ENCODE data around the gene MCOLN1. TPM values are rescaled to one million over a fixed set of nuclear protein-coding genes. Genes with fewer than 3 reads are reported as not detected.

The MCOLN1 gene
- total RNA-seq, 1 experiment from 2014 or later, result 10.2 TPM

DNA sequence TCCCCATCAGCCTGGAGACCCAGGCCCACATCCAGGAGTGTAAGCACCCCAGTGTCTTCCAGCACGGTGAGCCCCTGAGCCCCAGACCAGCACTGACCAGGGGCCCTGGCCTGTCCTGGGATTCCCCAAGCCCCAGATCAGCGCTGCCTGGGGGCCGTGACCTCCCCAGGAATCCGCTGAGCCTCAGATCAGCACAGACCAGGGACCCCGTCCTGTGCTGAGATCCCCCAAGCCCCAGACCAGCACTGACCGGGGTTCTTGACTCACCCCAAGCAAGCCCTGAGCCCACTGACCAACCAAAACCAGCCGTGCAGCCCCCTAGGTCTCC is 5.7 kb downstream of the MCOLN1 start:
- no TSS peak for BruUV-seq (replicated peaks)
- no peaks in the 10 kb centered on the region for H3K9me2 ChIP-seq (replicated peaks; ENCODE audit: low read length)
- no peak for ATAC-seq
- DNase-seq, result no peak
- H3K9me3 ChIP-seq (ENCODE audit: low read length), result no peaks in the 10 kb centered on the region
- H3K4me2 ChIP-seq (ENCODE audit: low read length), result no peak overlapping the region
- H4K20me1 ChIP-seq (ENCODE audit: low read length), result no peaks in the 10 kb centered on the region
- H3K27ac ChIP-seq (ENCODE audit: low read length), result no peak overlapping the region
- POLR2A ChIA-PET (ENCODE audit: unreplicated experiment), result no interaction called here
- H3K36me3 ChIP-seq (ENCODE audit: low read depth, low read length), result no peaks in the 10 kb centered on the region; the same call in 1 of the 2 replicates
- TF ChIP-seq, protein P1, sequence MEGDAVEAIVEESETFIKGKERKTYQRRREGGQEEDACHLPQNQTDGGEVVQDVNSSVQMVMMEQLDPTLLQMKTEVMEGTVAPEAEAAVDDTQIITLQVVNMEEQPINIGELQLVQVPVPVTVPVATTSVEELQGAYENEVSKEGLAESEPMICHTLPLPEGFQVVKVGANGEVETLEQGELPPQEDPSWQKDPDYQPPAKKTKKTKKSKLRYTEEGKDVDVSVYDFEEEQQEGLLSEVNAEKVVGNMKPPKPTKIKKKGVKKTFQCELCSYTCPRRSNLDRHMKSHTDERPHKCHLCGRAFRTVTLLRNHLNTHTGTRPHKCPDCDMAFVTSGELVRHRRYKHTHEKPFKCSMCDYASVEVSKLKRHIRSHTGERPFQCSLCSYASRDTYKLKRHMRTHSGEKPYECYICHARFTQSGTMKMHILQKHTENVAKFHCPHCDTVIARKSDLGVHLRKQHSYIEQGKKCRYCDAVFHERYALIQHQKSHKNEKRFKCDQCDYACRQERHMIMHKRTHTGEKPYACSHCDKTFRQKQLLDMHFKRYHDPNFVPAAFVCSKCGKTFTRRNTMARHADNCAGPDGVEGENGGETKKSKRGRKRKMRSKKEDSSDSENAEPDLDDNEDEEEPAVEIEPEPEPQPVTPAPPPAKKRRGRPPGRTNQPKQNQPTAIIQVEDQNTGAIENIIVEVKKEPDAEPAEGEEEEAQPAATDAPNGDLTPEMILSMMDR (conservative IDR thresholded peaks at IDR 0.05; ENCODE audit: low read depth, low read length), result no peak
- TF ChIP-seq EZH2phosphoT487 (IDR thresholded peaks at IDR 0.05; ENCODE audit: borderline replicate concordance, low read length) (no peak), EZH2 (IDR thresholded peaks at IDR 0.05; ENCODE audit: low read length, unreplicated experiment) (no peak)
- peaks cover 9% of the 10 kb centered on the region; the same call in 1 of the 2 replicates for H3K79me2 ChIP-seq (ENCODE audit: low read length)
- CTCF ChIA-PET, result no interaction called here
- H3K27me3 ChIP-seq (ENCODE audit: low read length), result no peaks in the 10 kb centered on the region
- H3K9ac ChIP-seq (ENCODE audit: low read length), result no peak overlapping the region
- H3F3A ChIP-seq (ENCODE audit: low read length, unreplicated experiment), result no peaks in the 10 kb centered on the region
- intact Hi-C loops (cut with micrococcal nuclease), result no loop called here
- H3K4me3 ChIP-seq (ENCODE audit: low read length), result no peak overlapping the region
- H3K4me1 ChIP-seq (ENCODE audit: insufficient read depth, low read length), result peaks cover 6% of the 10 kb centered on the region
- H2AFZ ChIP-seq (ENCODE audit: low read length), result no peak overlapping the region

DNA sequence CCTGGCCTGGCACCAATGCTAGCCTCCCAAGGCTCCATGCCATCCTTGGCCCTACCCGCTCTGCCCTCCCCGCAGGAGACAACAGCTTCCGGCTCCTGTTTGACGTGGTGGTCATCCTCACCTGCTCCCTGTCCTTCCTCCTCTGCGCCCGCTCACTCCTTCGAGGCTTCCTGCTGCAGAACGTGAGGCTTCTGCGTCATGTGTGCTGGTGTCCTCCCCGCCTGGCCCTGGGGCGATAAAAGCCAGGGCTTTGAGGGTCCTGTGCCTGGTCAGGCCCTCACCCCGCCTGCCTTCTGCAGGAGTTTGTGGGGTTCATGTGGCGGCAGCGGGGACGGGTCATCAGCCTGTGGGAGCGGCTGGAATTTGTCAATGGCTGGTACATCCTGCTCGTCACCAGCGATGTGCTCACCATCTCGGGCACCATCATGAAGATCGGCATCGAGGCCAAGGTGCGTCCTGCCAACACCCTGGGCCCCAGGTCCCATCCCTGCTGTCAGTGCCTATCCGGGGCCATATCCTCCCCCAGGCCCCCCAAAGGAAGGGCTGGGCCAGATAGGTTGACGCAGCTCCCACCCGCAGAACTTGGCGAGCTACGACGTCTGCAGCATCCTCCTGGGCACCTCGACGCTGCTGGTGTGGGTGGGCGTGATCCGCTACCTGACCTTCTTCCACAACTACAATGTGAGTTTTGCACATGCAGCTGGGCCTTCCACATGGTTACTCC is 6.3 kb downstream of the MCOLN1 start:
- Histone ChIP-seq H3K9me2 (replicated peaks; ENCODE audit: low read length) (no peaks in the 10 kb centered on the region), H3F3A (ENCODE audit: low read length, unreplicated experiment) (no peaks in the 10 kb centered on the region), H3K36me3 (ENCODE audit: low read depth, low read length) (no peaks in the 10 kb centered on the region; the same call in 1 of the 2 replicates), H3K9ac (ENCODE audit: low read length) (no peak overlapping the region), H3K79me2 (ENCODE audit: low read length) (peaks cover 3% of the 10 kb centered on the region; the same call in 1 of the 2 replicates), H4K20me1 (ENCODE audit: low read length) (no peaks in the 10 kb centered on the region), H3K27ac (ENCODE audit: low read length) (no peak overlapping the region), H3K4me3 (ENCODE audit: low read length) (no peak overlapping the region), H3K27me3 (ENCODE audit: low read length) (no peaks in the 10 kb centered on the region), H3K9me3 (ENCODE audit: low read length) (no peaks in the 10 kb centered on the region), H3K4me1 (ENCODE audit: insufficient read depth, low read length) (peaks cover 4% of the 10 kb centered on the region), H3K4me2 (ENCODE audit: low read length) (no peak overlapping the region), H2AFZ (ENCODE audit: low read length) (no peak overlapping the region)
- TF ChIP-seq EZH2phosphoT487 (IDR thresholded peaks at IDR 0.05; ENCODE audit: borderline replicate concordance, low read length) (no peak), EZH2 (IDR thresholded peaks at IDR 0.05; ENCODE audit: low read length, unreplicated experiment) (no peak)
- TF ChIP-seq, protein P1 (conservative IDR thresholded peaks at IDR 0.05; ENCODE audit: low read depth, low read length), result no peak
- ChIA-PET CTCF (no interaction called here), POLR2A (ENCODE audit: unreplicated experiment) (no interaction called here)
- no TSS peak for BruUV-seq (replicated peaks)
- DNase-seq (no peak), ATAC-seq (no peak)
- intact Hi-C loops (cut with micrococcal nuclease), result no loop called here

DNA sequence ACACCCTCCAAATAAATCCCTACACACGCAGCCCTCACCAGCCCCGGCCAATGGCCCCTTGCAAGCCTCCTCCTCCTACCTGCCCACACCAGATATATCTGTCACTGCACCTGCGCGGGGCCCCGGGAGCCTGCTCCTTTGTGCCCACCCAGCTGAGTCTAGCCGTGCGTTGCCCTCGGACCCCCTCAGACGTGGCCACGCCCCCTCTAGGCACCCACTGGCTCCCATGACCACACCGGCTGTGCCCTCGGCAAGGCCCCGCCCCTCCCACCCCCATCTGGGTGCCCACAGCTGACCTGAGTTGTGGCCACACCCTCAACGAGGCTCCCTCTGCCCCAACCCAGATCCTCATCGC is 6.8 kb downstream of the MCOLN1 start:
- peaks cover 5% of the 10 kb centered on the region for H3K4me1 ChIP-seq (ENCODE audit: insufficient read depth, low read length)
- H3K4me2 ChIP-seq (ENCODE audit: low read length), result no peak overlapping the region
- H3K27me3 ChIP-seq (ENCODE audit: low read length), result no peaks in the 10 kb centered on the region
- H3K36me3 ChIP-seq (ENCODE audit: low read depth, low read length), result no peaks in the 10 kb centered on the region; the same call in 1 of the 2 replicates
- intact Hi-C loops (cut with micrococcal nuclease), result no loop called here
- H3K27ac ChIP-seq (ENCODE audit: low read length), result no peak overlapping the region
- no peaks in the 10 kb centered on the region for H3F3A ChIP-seq (ENCODE audit: low read length, unreplicated experiment)
- no peaks in the 10 kb centered on the region for H3K9me3 ChIP-seq (ENCODE audit: low read length)
- ChIA-PET CTCF (no interaction called here), POLR2A (ENCODE audit: unreplicated experiment) (no interaction called here)
- no peak overlapping the region for H3K9ac ChIP-seq (ENCODE audit: low read length)
- no peak for TF ChIP-seq EZH2 (IDR thresholded peaks at IDR 0.05; ENCODE audit: low read length, unreplicated experiment)
- TF ChIP-seq, protein P1 (conservative IDR thresholded peaks at IDR 0.05; ENCODE audit: low read depth, low read length), result no peak
- no peak for TF ChIP-seq EZH2phosphoT487 (IDR thresholded peaks at IDR 0.05; ENCODE audit: borderline replicate concordance, low read length)
- no peak for ATAC-seq
- no peak overlapping the region for H2AFZ ChIP-seq (ENCODE audit: low read length)
- H3K4me3 ChIP-seq (ENCODE audit: low read length), result no peak overlapping the region
- BruUV-seq (replicated peaks), result no TSS peak
- no peaks in the 10 kb centered on the region for H4K20me1 ChIP-seq (ENCODE audit: low read length)
- no peak for DNase-seq
- no peaks in the 10 kb centered on the region for H3K79me2 ChIP-seq (ENCODE audit: low read length)
- H3K9me2 ChIP-seq (replicated peaks; ENCODE audit: low read length), result no peaks in the 10 kb centered on the region

Measured in PC-3 (cell line).